VCaP (cell line): ENCODE measurements around the gene PPAN.
A peak's percentile ranks its signal among the peaks of the same experiment; 100 is the strongest.

Source experiments
- H3K27ac ChIP-seq: fragments of 450-650 bp; 2 replicates; pipeline ENCODE4 v1.5.1; 2017
- TF ChIP-seq, protein P1 (sequence below): fragments of 450-650 bp; conservative IDR thresholded peaks from 2 replicates; pipeline ENCODE4 v1.5.1; 2017; ENCODE audit warnings: mild to moderate bottlenecking, moderate library complexity

Gene PPAN

DNA sequence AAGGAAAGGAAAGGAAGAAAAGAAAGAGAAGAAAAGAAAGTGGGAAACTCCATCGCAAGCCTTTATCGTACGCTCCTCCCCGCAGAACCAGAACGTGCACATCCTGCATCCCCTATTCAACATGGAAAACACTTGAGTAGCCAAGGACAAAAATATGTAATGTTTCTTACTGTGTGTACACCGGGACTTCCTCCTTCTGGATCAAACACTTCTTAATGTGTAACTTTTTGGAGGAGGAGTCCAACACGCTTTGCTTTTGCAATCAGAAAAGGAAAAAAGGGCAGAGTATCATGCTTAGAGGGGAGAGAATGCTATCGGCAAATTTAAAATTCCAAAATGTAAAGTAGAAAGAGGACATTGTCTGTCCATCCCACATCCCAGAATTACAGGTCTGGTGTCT is 27.8 kb upstream of the PPAN start:
- TF ChIP-seq, protein P1, sequence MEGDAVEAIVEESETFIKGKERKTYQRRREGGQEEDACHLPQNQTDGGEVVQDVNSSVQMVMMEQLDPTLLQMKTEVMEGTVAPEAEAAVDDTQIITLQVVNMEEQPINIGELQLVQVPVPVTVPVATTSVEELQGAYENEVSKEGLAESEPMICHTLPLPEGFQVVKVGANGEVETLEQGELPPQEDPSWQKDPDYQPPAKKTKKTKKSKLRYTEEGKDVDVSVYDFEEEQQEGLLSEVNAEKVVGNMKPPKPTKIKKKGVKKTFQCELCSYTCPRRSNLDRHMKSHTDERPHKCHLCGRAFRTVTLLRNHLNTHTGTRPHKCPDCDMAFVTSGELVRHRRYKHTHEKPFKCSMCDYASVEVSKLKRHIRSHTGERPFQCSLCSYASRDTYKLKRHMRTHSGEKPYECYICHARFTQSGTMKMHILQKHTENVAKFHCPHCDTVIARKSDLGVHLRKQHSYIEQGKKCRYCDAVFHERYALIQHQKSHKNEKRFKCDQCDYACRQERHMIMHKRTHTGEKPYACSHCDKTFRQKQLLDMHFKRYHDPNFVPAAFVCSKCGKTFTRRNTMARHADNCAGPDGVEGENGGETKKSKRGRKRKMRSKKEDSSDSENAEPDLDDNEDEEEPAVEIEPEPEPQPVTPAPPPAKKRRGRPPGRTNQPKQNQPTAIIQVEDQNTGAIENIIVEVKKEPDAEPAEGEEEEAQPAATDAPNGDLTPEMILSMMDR, result no peak
- H3K27ac ChIP-seq, result no peak overlapping the region

- TF ChIP-seq, protein P1, result no peak
- H3K27ac ChIP-seq, result no peak overlapping the region
These were observed 27.1 kb upstream of the PPAN start for GRCh38 chr19:10079031-10079453.

DNA sequence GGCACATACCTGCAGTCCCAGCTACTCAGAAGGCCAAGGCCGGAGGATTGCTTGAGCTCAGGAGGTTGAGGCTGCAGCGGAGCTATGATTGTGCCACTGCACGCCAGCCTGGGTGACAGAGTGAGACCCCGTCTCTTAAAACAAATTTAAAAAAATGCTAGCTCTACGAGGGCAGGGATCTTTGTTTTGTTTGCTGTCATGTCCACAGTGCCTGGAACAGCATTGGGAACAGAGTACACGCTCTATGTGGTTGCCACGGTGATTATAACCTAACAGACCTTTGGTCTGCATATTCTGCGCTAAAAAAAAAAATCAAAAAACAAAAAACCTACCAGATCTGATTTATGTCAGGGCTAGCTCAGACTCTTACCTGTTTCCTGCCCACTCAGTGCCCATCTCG is 22.3 kb upstream of the PPAN start:
- TF ChIP-seq, protein P1, result no peak
- H3K27ac ChIP-seq, result no peak overlapping the region

DNA sequence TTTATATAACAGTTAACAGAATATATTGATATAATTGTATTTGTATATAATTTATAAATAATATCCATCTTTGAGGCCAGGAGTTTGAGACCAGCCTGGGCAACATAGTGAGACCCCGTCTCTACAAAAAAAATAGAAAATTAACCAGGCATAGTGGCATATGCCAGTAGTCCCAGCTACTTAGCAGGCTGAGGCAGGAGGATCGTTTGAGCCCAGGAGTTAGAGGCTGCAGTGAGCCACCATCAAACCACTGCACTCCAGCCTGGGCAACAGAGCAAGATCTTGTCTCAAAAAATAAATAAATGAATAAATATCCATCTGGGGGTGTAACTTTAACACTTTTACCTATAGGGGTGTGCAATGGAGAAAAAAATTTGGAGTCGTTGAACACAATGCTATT is 21.4 kb upstream of the PPAN start:
- TF ChIP-seq, protein P1, result no peak
- H3K27ac ChIP-seq, result no peak overlapping the region

- TF ChIP-seq, protein P1, result no peak
- H3K27ac ChIP-seq, result peak within 1 kb of the TSS; percentile 65; the same call in 1 of the 2 replicates
These were observed 20.2 kb upstream of the PPAN start, which contains the start of gene SHFL for GRCh38 chr19:10085641-10086590. SHFL (plus strand) TSS chr19:10086317; CDS start chr19:10086428, 111 bp downstream.

GRCh38 chr19:10086591-10087192 is 19.5 kb upstream of the PPAN start:
- TF ChIP-seq, protein P1, result no peak
- H3K27ac ChIP-seq, result peak overlapping the region; percentile 65; the same call in 1 of the 2 replicates

- H3K27ac ChIP-seq, result no peak overlapping the region
- TF ChIP-seq, protein P1, result no peak
These were observed 18.7 kb upstream of the PPAN start for GRCh38 chr19:10087296-10088061.
